ENCODE measurements around the gene NR6A1. TPM values are rescaled to one million over a fixed set of nuclear protein-coding genes. Genes with fewer than 3 reads are reported as not detected.

Gene NR6A1
- total and polyA plus RNA-seq, 9 donors: 0.29 to 1.7 (median 1.00) TPM

DNA sequence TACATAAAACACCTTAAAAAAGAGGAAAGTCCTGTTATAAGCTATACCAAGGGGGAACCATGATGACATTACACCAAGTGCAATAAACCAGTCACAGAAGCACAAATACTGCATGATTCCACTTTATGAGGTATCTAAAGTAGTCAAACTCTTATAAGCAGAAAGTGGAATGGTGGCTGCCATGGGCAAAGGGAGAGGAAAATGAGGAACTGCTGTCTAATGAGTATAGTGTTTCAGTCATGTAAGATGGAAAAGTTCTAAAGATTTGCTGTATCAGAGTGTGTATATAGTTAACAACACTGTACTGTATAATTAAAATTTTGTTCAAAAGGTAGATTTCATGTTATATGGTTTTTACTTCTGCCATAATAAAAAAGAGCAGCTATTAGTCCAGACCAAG is 229.3 kb downstream of the NR6A1 start:
- Histone ChIP-seq H3K36me3 (no peaks in the 10 kb centered on the region), H3K27me3 (no peaks in the 10 kb centered on the region), H3K4me1 (ENCODE audit: insufficient read depth) (no peaks in the 10 kb centered on the region), H3K27ac (no peak overlapping the region), H3K4me3 (no peak overlapping the region), H3K9me3 (no peaks in the 10 kb centered on the region)
- no peak for TF ChIP-seq POLR2A (IDR thresholded peaks at IDR 0.05)
- TF ChIP-seq, protein P1, sequence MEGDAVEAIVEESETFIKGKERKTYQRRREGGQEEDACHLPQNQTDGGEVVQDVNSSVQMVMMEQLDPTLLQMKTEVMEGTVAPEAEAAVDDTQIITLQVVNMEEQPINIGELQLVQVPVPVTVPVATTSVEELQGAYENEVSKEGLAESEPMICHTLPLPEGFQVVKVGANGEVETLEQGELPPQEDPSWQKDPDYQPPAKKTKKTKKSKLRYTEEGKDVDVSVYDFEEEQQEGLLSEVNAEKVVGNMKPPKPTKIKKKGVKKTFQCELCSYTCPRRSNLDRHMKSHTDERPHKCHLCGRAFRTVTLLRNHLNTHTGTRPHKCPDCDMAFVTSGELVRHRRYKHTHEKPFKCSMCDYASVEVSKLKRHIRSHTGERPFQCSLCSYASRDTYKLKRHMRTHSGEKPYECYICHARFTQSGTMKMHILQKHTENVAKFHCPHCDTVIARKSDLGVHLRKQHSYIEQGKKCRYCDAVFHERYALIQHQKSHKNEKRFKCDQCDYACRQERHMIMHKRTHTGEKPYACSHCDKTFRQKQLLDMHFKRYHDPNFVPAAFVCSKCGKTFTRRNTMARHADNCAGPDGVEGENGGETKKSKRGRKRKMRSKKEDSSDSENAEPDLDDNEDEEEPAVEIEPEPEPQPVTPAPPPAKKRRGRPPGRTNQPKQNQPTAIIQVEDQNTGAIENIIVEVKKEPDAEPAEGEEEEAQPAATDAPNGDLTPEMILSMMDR (IDR thresholded peaks at IDR 0.05): no peak
- no peak for TF ChIP-seq EP300 (IDR thresholded peaks at IDR 0.05)
- no peak for DNase-seq
- intact Hi-C loops (cut with DNase I): no loop called here

GRCh38 chr9:124537926-124538325 is 233.2 kb downstream of the NR6A1 start:
- DNase-seq: no peak
- H3K27ac ChIP-seq: no peak overlapping the region
- H3K27me3 ChIP-seq: no peaks in the 10 kb centered on the region
- no peaks in the 10 kb centered on the region for H3K9me3 ChIP-seq
- 93 to 95% (median 94%) methylated on average over 8 of the region's 8 CpGs for WGBS, 3 donors
- TF ChIP-seq, protein P1 (IDR thresholded peaks at IDR 0.05): no peak
- TF ChIP-seq EP300 (IDR thresholded peaks at IDR 0.05): no peak
- no peak for TF ChIP-seq POLR2A (IDR thresholded peaks at IDR 0.05)
- no peak overlapping the region for H3K4me3 ChIP-seq
- intact Hi-C loops (cut with DNase I): loop anchor here in 3 of 4 donors (2.0 to 5.0 kb wide), 3 partner anchors 116 to 121 kb away; partner anchors contain the start of gene PSMB7 (in 1 of the 3)
- no peaks in the 10 kb centered on the region for H3K4me1 ChIP-seq (ENCODE audit: insufficient read depth)
- H3K36me3 ChIP-seq: no peaks in the 10 kb centered on the region

- intact Hi-C loops (cut with DNase I): loop anchor here in 3 of 4 donors (2.0 to 5.0 kb wide), 3 partner anchors 114 to 119 kb away; partner anchors contain the start of gene PSMB7 (in 1 of the 3)
- H3K27me3 ChIP-seq: no peaks in the 10 kb centered on the region
- no peak overlapping the region for H3K27ac ChIP-seq
- no peak for TF ChIP-seq POLR2A (IDR thresholded peaks at IDR 0.05)
- H3K4me1 ChIP-seq (ENCODE audit: insufficient read depth): no peaks in the 10 kb centered on the region
- H3K9me3 ChIP-seq: no peaks in the 10 kb centered on the region
- H3K4me3 ChIP-seq: no peak overlapping the region
- H3K36me3 ChIP-seq: no peaks in the 10 kb centered on the region
- 84 to 89% (median 86%) methylated on average over 10 of the region's 10 CpGs for WGBS, 3 donors
- no peak for DNase-seq
Measured at GRCh38 chr9:124535846-124536245, 235.3 kb downstream of the NR6A1 start.

DNA sequence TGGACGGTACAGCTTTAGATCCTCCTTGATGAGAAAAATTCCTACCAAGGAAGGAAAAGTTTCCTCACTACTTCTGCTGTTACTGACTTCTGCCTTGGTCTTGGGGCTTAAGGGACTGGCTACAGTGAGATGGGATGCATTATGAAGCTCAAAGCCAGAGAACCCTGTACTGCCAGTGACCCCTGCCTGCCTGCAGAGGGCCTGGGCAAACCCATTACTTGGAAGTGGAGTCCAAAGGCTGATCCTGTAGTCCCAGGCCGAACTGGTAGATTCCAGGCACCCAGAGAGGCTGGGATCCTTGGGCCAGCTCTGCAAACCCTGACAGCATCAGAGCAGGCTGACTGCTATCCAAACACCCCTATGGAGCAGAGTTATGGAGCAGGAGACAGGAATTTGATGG is 238.2 kb downstream of the NR6A1 start:
- intact Hi-C loops (cut with DNase I): loop anchor here in 1 of 4 donors (5.0 kb wide), 1 partner anchor 111 kb away; no protein-coding TSS in a partner anchor
- Histone ChIP-seq H3K9me3 (no peaks in the 10 kb centered on the region), H3K4me3 (no peak overlapping the region), H3K4me1 (ENCODE audit: insufficient read depth) (no peaks in the 10 kb centered on the region), H3K27me3 (no peaks in the 10 kb centered on the region), H3K36me3 (no peaks in the 10 kb centered on the region), H3K27ac (no peak overlapping the region)
- no peak for DNase-seq
- 84 to 95% (median 88%) methylated on average over 2 of the region's 2 CpGs for WGBS, 3 donors
- TF ChIP-seq, protein P1 (IDR thresholded peaks at IDR 0.05): no peak
- no peak for TF ChIP-seq POLR2A (IDR thresholded peaks at IDR 0.05)
- no peak for TF ChIP-seq EP300 (IDR thresholded peaks at IDR 0.05)

DNA sequence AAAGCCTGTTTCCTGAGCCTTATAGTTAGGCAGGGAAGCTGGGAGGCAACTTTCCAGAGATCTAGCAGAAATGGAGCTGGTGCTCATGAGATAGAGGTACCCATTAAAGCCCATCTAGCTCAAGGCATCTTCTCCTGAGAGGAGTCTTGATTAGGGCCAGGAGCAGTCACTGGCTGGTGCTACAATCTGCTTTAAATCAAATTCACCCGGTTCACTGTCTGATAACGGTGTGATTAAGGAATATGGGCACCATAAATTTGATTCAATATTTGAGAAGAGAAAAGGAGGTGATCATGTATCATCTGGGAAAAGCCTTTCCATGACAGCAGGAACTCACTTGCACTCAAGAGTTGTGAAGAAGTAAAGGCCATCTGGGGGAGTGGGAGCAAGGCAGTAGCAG is 240.0 kb downstream of the NR6A1 start:
- WGBS, 3 donors: 69 to 72% (median 71%) methylated on average over 2 of the region's 2 CpGs
- intact Hi-C loops (cut with DNase I): loop anchor here in 1 of 4 donors (5.0 kb wide), 1 partner anchor 109 kb away; no protein-coding TSS in a partner anchor
- DNase-seq: no peak
- no peak overlapping the region for H3K27ac ChIP-seq
- H3K9me3 ChIP-seq: no peaks in the 10 kb centered on the region
- H3K27me3 ChIP-seq: no peaks in the 10 kb centered on the region
- no peak for TF ChIP-seq POLR2A (IDR thresholded peaks at IDR 0.05)
- TF ChIP-seq EP300 (IDR thresholded peaks at IDR 0.05): no peak
- TF ChIP-seq, protein P1 (IDR thresholded peaks at IDR 0.05): no peak
- no peaks in the 10 kb centered on the region for H3K36me3 ChIP-seq
- no peak overlapping the region for H3K4me3 ChIP-seq
- H3K4me1 ChIP-seq (ENCODE audit: insufficient read depth): no peaks in the 10 kb centered on the region

All from ovary (tissue), 9 donors.